GM19455 (cell line): ENCODE measurements around the gene EPYC.

Experiments used
- ATAC-seq: cut with Tn5 transposase; IDR thresholded peaks from one replicate; pipeline ENCODE4 v1.9.1; 2021; ENCODE audit not compliant: unreplicated experiment

The EPYC gene

GRCh38 chr12:90959032-90959431 lies 45.7 kb downstream of the EPYC start:
- no peak for ATAC-seq

- ATAC-seq, result no peak
Measured at GRCh38 chr12:90958347-90958746, 46.4 kb downstream of the EPYC start.

DNA sequence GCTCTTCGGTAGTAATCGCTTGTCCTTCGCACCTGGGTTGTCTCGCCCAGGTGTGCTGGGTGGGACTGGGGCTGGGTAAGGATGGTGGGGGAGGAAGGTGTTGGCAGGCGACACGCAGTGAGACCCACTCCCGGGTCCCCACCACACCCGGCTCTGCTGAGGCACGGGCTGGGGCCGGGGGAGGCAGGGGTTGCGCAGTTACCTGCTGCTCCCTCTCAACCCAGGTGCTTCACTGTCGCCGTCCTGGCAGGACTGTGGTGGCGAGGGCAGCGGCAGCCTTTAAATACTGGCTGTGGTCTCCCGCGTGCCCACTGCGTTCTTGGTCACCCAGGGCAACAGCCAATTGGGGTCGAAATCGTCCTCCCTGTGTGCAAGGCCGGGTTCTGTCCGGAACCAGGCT lies 49.9 kb downstream of the EPYC start, which contains the start of gene CCER1:
Gene CCER1, minus strand, starts transcription at position 256 of the 400 bp plus-strand sequence. CDS start 434 bp downstream, outside the sequence.
- no peak for ATAC-seq

GRCh38 chr12:90954428-90954827 lies 50.3 kb downstream of the EPYC start:
- ATAC-seq, result no peak

- ATAC-seq, result no peak
Measured at GRCh38 chr12:90953956-90954421, 50.8 kb downstream of the EPYC start.

- no peak for ATAC-seq
Measured at GRCh38 chr12:90951432-90952105, 53.2 kb downstream of the EPYC start.

GRCh38 chr12:90947869-90948268 lies 56.9 kb downstream of the EPYC start:
- no peak for ATAC-seq

DNA sequence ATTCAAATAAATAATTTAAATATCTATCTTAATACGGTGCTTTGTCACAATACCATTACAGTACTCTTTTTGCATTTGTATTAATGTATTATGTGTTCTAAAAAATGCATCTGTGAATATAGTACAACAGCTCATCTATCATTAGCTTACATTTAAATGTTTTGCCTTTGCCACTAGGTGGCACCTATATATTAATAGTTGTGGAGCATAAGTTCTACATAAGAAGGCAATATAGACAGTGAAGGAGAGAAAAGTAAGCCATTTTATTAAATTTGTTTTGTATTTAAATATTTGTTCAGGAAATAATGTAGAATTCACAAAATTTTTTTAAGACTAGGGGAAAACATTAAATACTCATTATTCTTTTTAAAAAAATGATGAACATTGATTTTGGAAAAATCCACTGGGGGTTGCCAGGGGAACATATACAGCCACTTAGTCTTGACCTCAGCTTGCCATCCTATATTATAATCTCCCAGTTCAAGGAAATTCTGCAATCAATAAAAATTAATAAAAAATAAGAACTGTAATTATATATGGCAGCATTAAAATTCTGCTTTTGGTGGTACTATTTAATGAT lies 59.6 kb downstream of the EPYC start:
- ATAC-seq, result peak; percentile 59

- ATAC-seq, result no peak
Measured at GRCh38 chr12:90943255-90943654, 61.5 kb downstream of the EPYC start.

- peak; percentile 76 for ATAC-seq
Measured at GRCh38 chr12:90940872-90941499, 63.8 kb downstream of the EPYC start.

GRCh38 chr12:90939382-90939781 lies 65.4 kb downstream of the EPYC start:
- ATAC-seq, result no peak

DNA sequence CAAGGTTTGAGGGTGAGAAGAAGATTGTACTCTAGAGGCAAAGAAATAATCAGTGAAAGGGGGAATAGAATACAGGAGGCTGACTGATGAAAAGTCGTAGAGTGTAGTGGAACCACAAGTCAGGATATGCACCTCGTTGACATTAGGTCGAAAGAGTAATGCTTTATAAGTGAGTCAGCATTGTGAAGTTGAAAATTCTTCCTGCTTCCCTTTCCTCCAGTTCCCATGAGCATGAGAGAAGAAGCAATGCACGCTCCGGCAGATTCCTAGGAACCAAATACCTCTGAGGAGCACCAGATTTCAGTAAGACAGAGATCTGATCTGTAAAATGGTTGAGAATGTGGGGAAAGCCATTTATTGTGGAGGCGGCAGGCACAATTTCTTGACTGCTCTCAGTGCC lies 66.3 kb downstream of the EPYC start:
- ATAC-seq, result no peak

GRCh38 chr12:90937651-90938050 lies 67.1 kb downstream of the EPYC start:
- ATAC-seq, result no peak

- no peak for ATAC-seq
Measured at GRCh38 chr12:90936230-90937005, 68.4 kb downstream of the EPYC start.

GRCh38 chr12:90925562-90925961 lies 79.2 kb downstream of the EPYC start:
- ATAC-seq, result no peak

- ATAC-seq, result no peak
Measured at GRCh38 chr12:90924406-90924805, 80.4 kb downstream of the EPYC start.

DNA sequence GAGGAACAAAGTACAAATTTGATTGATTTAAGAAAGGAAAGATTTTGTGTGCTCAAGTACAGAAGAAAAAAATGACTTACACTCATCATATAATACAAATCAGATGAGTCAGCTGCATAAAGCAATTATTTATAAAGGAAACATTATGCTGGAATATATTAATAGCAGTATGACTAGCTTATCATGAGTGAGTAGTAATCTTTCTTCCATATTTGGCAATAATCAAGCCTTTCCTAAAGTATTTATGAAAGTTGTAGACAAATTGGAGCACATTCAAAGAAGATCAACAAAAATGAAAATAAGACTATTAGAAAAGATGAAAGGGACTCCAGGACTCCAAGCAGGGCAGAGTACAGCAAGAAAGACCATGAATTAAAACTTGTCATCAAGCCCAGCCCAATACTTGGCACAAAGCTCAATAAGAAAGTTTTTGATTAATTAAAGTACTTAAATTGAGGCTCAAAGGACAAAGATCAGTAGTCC lies 82.6 kb downstream of the EPYC start:
- no peak for ATAC-seq

DNA sequence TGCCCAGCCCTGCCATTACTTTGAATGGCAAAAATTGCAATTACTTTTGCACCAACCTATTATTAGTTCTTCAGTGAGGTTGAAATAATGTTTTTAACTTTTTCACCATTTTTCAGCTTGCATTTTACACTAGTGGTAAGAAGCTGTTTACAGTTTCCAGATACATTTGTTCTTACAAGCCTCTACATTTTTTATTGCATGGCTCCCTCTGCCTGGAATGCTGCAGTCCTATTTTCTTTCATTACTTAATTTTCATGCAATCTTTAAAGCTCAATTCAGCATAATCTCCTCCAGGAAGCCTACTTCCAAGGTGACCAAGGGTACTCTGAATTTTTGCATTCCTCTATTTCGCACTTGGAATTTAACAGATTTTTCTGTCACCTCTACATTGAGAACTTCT lies 83.2 kb downstream of the EPYC start:
- ATAC-seq, result no peak

GRCh38 chr12:90920222-90920621 lies 84.5 kb downstream of the EPYC start:
- ATAC-seq, result no peak

- ATAC-seq, result no peak
Measured at GRCh38 chr12:90917431-90917830, 87.3 kb downstream of the EPYC start.

DNA sequence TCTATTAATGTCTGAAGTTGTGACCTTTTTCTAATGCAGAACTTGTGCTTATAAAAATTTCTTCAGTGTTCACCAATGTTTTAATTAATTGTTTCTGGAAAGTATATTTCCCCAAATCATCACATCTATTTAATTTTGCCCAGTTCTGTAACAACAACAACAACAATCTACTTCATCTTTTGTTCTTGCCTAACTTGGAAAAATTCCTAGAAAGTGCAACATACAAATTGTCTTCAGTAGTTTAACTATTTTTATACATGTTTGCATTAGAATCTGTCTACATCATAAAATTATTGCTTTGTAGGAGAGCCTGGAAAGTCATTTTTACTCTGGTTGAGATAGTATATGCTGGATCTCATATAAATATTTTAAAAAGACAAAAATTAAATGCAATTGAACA lies 88.3 kb downstream of the EPYC start:
- ATAC-seq, result no peak
